ENCODE data around the gene IFT80. TPM values are rescaled to one million over a fixed set of nuclear protein-coding genes. Genes with fewer than 3 reads are reported as not detected.

IFT80 gene
- polyA plus RNA-seq, 1 donor (not counting 4 experiments of a cell fraction or from before 2014, with no cell fraction given) = 23.6 TPM

DNA sequence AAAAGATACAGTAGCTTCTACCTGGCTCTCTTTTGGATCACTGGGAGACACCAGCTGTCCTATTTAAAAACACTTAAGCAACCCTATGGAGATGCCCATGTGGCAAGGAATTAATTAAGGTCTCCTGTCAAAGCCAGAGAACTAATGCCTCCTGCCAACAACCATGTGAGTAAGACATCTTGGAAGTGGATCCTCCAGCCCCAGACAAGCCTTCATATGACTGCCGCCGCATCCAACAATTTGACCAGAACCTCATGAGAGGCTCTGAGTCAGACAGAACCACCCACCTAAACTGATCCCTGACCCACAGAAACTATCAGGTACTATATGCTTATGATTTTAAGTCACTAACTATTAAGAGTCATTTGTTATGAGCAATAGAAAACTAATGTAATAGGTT lies 22.3 kb downstream of the IFT80 start:
- no peaks in the 10 kb centered on the region for H4K20me1 ChIP-seq (ENCODE audit: control insufficient read depth, extremely low read depth, insufficient read depth, low read length)
- no peak overlapping the region for H2AFZ ChIP-seq (ENCODE audit: control insufficient read depth, low read length)
- H3K9me1 ChIP-seq (ENCODE audit: control insufficient read depth, extremely low read depth, insufficient read depth, low read length) = no peaks in the 10 kb centered on the region
- no peak for TF ChIP-seq EZH2 (IDR thresholded peaks at IDR 0.05; ENCODE audit: low read length)
- TF ChIP-seq, protein P1, sequence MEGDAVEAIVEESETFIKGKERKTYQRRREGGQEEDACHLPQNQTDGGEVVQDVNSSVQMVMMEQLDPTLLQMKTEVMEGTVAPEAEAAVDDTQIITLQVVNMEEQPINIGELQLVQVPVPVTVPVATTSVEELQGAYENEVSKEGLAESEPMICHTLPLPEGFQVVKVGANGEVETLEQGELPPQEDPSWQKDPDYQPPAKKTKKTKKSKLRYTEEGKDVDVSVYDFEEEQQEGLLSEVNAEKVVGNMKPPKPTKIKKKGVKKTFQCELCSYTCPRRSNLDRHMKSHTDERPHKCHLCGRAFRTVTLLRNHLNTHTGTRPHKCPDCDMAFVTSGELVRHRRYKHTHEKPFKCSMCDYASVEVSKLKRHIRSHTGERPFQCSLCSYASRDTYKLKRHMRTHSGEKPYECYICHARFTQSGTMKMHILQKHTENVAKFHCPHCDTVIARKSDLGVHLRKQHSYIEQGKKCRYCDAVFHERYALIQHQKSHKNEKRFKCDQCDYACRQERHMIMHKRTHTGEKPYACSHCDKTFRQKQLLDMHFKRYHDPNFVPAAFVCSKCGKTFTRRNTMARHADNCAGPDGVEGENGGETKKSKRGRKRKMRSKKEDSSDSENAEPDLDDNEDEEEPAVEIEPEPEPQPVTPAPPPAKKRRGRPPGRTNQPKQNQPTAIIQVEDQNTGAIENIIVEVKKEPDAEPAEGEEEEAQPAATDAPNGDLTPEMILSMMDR (optimal IDR thresholded peaks at IDR 0.05 in 1 of 3, IDR thresholded peaks at IDR 0.05 in 1 of 3, conservative IDR thresholded peaks at IDR 0.05 in 1 of 3; ENCODE audit: extremely low read depth in 1 of 3, insufficient read depth in 2 of 3, low read length in 3 of 3) = no peak
- FAIRE-seq = no peak
- no peak overlapping the region for H3K9ac ChIP-seq (ENCODE audit: control insufficient read depth, extremely low read depth, insufficient read depth, low read length)
- no peaks in the 10 kb centered on the region for H3K27me3 ChIP-seq (ENCODE audit: control insufficient read depth, extremely low read depth, insufficient read depth, low read length)
- H3K36me3 ChIP-seq (ENCODE audit: control insufficient read depth in 2 of 2, extremely low read depth in 1 of 2, insufficient read depth in 2 of 2, low read length in 2 of 2) = peaks cover 0 to 3% of the 10 kb centered on the region in 2 experiments
- no peak overlapping the region for H3K27ac ChIP-seq (ENCODE audit: control insufficient read depth, insufficient read depth, low read length)
- H3K79me2 ChIP-seq (ENCODE audit: control insufficient read depth, insufficient read depth, low read length) = no peaks in the 10 kb centered on the region
- no peak overlapping the region for H3K4me3 ChIP-seq (ENCODE audit: control insufficient read depth in 2 of 3, extremely low read depth in 1 of 3, insufficient read depth in 2 of 3, low read depth in 1 of 3, low read length in 3 of 3)
- no peak for DNase-seq (ENCODE audit: low read depth, low spot score)
- H3K9me3 ChIP-seq (ENCODE audit: control insufficient read depth, low read depth, low read length) = no peaks in the 10 kb centered on the region
- no peak overlapping the region for H3K4me2 ChIP-seq (ENCODE audit: control insufficient read depth, extremely low read depth, insufficient read depth, low read depth, low read length)
- H3K4me1 ChIP-seq (ENCODE audit: control insufficient read depth, extremely low read depth, insufficient read depth, low read length) = no peaks in the 10 kb centered on the region
- dilution Hi-C loops (cut with MboI; ENCODE audit: extremely low pct_ligation_motif_present, low sequenced_read_pairs) = no loop called here

DNA sequence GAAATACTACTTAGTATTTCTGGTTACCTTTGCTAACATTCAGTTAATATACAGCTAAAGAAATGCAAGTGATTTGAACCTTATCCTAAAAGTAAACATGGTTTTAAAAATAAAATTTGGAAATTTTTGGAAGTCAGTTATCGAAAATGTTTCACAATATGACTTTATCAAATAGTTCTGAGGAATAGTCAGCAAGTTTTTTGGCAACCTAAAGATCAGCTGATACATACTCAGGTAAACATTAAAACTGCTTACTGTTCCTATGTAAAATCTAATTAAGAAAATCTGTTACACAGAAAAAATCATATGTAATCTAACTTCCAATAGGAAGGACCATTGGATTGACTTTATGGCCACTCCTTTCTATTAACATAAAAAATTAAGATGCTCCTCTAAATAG lies 24.1 kb downstream of the IFT80 start:
- Histone ChIP-seq H2AFZ (ENCODE audit: control insufficient read depth, low read length) (no peak overlapping the region), H3K4me1 (ENCODE audit: control insufficient read depth, extremely low read depth, insufficient read depth, low read length) (no peaks in the 10 kb centered on the region), H3K9ac (ENCODE audit: control insufficient read depth, extremely low read depth, insufficient read depth, low read length) (no peak overlapping the region), H3K27ac (ENCODE audit: control insufficient read depth, insufficient read depth, low read length) (no peak overlapping the region), H3K9me3 (ENCODE audit: control insufficient read depth, low read depth, low read length) (no peaks in the 10 kb centered on the region), H3K4me3 (ENCODE audit: control insufficient read depth in 2 of 3, extremely low read depth in 1 of 3, insufficient read depth in 2 of 3, low read depth in 1 of 3, low read length in 3 of 3) (no peak overlapping the region), H3K4me2 (ENCODE audit: control insufficient read depth, extremely low read depth, insufficient read depth, low read depth, low read length) (no peak overlapping the region), H4K20me1 (ENCODE audit: control insufficient read depth, extremely low read depth, insufficient read depth, low read length) (no peaks in the 10 kb centered on the region), H3K79me2 (ENCODE audit: control insufficient read depth, insufficient read depth, low read length) (no peaks in the 10 kb centered on the region), H3K9me1 (ENCODE audit: control insufficient read depth, extremely low read depth, insufficient read depth, low read length) (no peaks in the 10 kb centered on the region), H3K27me3 (ENCODE audit: control insufficient read depth, extremely low read depth, insufficient read depth, low read length) (no peaks in the 10 kb centered on the region), H3K36me3 (ENCODE audit: control insufficient read depth in 2 of 2, extremely low read depth in 1 of 2, insufficient read depth in 2 of 2, low read length in 2 of 2) (peaks cover 0 to 3% of the 10 kb centered on the region in 2 experiments)
- DNase-seq (ENCODE audit: low read depth, low spot score) (no peak), FAIRE-seq (no peak)
- TF ChIP-seq, protein P1 (optimal IDR thresholded peaks at IDR 0.05 in 1 of 3, IDR thresholded peaks at IDR 0.05 in 1 of 3, conservative IDR thresholded peaks at IDR 0.05 in 1 of 3; ENCODE audit: extremely low read depth in 1 of 3, insufficient read depth in 2 of 3, low read length in 3 of 3) = no peak
- no peak for TF ChIP-seq EZH2 (IDR thresholded peaks at IDR 0.05; ENCODE audit: low read length)
- dilution Hi-C loops (cut with MboI; ENCODE audit: extremely low pct_ligation_motif_present, low sequenced_read_pairs) = no loop called here

Data from keratinocyte (primary cell).